Lower leg skin (tissue), 4 donors: ENCODE data around the gene SLC5A2. TPM values are rescaled to one million over a fixed set of nuclear protein-coding genes. Genes with fewer than 3 reads are reported as not detected.

Source experiments
- DNase-seq, 2 donors: peaks; one replicate each; pipeline ENCODE4 v3.0.0-alpha.2; 2019; ENCODE audit warnings: low spot score in 2 of 2
- H3K4me3 ChIP-seq: fragments of 200-600 bp; sonication (generic); 2 replicates; pipeline ENCODE4 v1.5.1; 2017; ENCODE audit warnings: mild to moderate bottlenecking, low read depth; ENCODE audit not compliant: poor library complexity, severe bottlenecking
- POLR2A ChIP-seq, 2 donors: fragments of 450-650 bp; IDR thresholded peaks; one replicate each; pipeline ENCODE4 v1.6.1; 2016 to 2017; ENCODE audit warnings: antibody characterized with exemption in 2 of 2, mild to moderate bottlenecking in 1 of 2, moderate library complexity in 1 of 2
- WGBS, 2 donors: methylation state at CpG; one replicate each; pipeline ENCODE4 v1.1.5; 2018; 5-methylcytosine and 5-hydroxymethylcytosine counted together
- intact Hi-C: fragments of 100-400 bp; cut with DNase I; formaldehyde crosslinking; loops from one replicate; pipeline ENCODE4 v1.15.0; 2023; ENCODE audit warnings: low total_unique reads
- total RNA-seq, 4 donors: library from RNA; depleted of rRNA; stranded (reverse); fragments of >200 nt; gene quantifications; one replicate each; pipeline ENCODE4 v1.1.0, GENCODE V29; 2016
- TF ChIP-seq, protein P1 (sequence below), 3 donors: fragments of 450-650 bp; IDR thresholded peaks; one replicate each; pipeline ENCODE4 v1.5.1; 2016; ENCODE audit warnings: antibody characterized with exemption in 3 of 3, mild to moderate bottlenecking in 3 of 3, moderate library complexity in 2 of 3

The SLC5A2 gene
- total RNA-seq, 4 donors from 2014 or later, result 0.17 to 0.27 (median 0.21) TPM

DNA sequence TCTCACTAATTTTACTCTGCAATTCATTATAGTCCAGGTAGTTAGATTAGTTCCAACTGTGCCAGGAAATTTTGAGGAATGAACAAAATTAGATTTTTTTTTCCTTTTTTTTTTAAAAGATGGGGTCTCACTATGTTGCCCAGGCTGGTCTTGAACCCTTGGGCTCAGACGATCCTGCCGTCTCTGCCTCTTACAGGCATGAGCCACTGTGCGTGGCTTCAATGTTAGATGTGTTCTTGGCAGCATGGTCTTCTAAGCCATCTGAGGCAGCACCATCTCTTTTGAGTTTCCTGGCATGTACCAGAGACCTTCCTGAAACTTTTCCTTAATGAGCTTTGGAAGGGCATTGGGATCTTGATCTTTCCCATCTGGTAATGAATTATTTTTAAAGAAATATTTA, 42.2 kb downstream of the SLC5A2 start:
- 81 to 86% methylated on average over 3 of the region's 3 CpGs for WGBS, 2 donors
- no peak overlapping the region for H3K4me3 ChIP-seq
- intact Hi-C loops, result no loop called here
- no peak for DNase-seq
- TF ChIP-seq, protein P1, sequence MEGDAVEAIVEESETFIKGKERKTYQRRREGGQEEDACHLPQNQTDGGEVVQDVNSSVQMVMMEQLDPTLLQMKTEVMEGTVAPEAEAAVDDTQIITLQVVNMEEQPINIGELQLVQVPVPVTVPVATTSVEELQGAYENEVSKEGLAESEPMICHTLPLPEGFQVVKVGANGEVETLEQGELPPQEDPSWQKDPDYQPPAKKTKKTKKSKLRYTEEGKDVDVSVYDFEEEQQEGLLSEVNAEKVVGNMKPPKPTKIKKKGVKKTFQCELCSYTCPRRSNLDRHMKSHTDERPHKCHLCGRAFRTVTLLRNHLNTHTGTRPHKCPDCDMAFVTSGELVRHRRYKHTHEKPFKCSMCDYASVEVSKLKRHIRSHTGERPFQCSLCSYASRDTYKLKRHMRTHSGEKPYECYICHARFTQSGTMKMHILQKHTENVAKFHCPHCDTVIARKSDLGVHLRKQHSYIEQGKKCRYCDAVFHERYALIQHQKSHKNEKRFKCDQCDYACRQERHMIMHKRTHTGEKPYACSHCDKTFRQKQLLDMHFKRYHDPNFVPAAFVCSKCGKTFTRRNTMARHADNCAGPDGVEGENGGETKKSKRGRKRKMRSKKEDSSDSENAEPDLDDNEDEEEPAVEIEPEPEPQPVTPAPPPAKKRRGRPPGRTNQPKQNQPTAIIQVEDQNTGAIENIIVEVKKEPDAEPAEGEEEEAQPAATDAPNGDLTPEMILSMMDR (IDR thresholded peaks at IDR 0.05), result no peak
- no peak for TF ChIP-seq POLR2A (IDR thresholded peaks at IDR 0.05)

DNA sequence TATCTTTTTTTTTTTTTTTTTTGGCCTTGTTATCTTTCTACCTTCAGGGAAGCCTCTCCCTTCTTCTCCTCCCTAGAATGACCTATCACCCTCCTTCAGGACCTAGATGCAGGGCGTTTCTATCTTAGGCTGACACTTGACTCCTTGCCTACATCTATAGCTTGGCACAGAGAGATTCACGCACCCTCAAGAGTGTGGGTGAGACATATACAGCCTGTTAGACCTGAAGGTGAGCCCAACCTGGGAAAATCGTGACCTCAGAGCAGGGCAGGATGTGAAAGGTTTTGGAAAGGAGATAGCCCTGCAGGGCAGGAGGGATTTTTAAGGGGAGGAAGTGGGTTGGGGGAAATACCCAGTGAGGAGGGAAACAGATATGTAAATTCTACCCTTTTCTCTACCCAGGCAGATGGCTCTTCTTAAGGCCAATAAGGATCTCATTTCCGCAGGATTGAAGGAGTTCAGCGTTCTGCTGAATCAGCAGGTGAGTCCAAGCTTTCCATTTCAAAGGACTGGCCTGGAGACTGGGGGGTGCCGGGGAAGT, 44.9 kb downstream of the SLC5A2 start, which contains the start of gene AHSP:
Gene AHSP (plus strand): TSS at position 167 of the 541 bp plus-strand sequence. CDS start 240 bp downstream, at position 407.
- H3K4me3 ChIP-seq, result no peak within 1 kb of the TSS
- 43 to 60% methylated on average over 6 of the region's 6 CpGs for WGBS, 2 donors
- no peak for DNase-seq
- intact Hi-C loops, result no loop called here
- no peak for TF ChIP-seq POLR2A (IDR thresholded peaks at IDR 0.05)
- TF ChIP-seq, protein P1 (IDR thresholded peaks at IDR 0.05), result no peak

DNA sequence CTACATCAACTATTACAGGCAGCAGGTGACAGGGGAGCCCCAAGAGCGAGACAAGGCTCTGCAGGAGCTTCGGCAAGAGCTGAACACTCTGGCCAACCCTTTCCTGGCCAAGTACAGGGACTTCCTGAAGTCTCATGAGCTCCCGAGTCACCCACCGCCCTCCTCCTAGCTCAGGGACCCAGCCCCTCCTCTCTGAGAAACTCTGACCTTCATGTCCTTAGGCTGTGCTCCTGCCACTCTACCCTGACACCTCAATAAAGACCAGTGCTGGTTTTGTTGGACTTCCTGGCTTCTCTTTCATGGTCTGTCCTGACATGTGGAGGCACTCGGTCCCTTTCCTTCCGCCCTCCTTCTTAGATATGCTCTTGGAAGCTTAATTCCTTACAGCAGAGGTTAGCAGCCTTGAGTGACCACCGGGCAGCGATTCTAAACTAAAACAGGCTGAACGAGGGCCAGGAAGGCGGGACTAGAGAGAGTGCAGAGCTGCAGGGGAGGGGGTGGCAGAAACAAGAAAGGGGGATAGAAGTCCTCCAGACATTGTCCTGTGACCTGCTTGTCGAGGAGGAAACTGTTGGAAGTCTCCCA, 45.7 kb downstream of the SLC5A2 start:
- no peak overlapping the region for H3K4me3 ChIP-seq
- no peak for DNase-seq
- intact Hi-C loops, result no loop called here
- 35 to 60% methylated on average over 11 of the region's 11 CpGs for WGBS, 2 donors
- TF ChIP-seq POLR2A (IDR thresholded peaks at IDR 0.05), result no peak
- TF ChIP-seq, protein P1 (IDR thresholded peaks at IDR 0.05), result no peak

DNA sequence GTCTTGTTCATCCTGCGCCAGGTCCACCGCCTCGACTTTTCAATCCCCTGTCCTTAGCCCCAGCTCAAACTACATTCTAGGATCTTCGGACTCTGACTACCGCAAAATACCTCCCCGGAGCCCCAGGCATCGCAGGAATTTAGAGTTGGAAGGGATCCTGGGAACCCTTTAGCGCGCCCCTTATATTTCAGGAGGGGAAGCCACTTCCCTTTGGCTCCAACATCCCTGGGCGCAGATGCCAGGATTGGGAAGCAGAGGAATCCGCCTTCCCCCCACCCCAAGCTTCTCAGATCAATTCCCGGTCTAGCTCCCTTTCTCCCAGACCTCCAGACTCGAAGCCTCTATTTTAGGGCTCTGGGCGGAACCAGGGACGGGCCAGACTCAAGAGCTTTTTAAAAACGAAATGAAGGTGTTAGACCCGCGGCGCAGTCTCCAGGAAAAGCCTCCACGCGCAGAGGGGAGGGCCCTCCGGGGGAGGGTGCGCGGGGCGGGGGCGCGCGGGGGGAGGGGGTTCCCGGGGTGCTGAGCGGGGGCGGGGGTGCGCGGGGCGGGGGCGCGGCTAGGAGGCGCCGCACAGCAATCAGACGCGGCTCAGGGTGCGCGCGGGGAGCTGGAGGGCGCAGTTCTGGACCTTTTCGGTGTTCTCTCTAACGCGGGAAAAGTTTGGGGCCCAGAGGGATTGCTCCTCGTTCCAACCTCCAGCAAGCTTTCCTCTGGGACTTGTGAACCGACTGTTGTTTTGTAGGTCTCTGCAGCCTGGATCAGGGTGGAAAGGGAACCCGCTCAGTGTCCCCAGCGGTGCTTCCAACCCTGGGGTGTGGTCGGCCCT, 46.4 kb downstream of the SLC5A2 start:
- H3K4me3 ChIP-seq, result no peak overlapping the region
- whole genome bisulfite sequencing, 2 donors, result 2 to 8% methylated on average over 32 to 47 of the region's 52 CpGs
- intact Hi-C loops, result no loop called here
- TF ChIP-seq POLR2A (IDR thresholded peaks at IDR 0.05), result no peak
- TF ChIP-seq, protein P1 (IDR thresholded peaks at IDR 0.05), result no peak
- no peak for DNase-seq

DNA sequence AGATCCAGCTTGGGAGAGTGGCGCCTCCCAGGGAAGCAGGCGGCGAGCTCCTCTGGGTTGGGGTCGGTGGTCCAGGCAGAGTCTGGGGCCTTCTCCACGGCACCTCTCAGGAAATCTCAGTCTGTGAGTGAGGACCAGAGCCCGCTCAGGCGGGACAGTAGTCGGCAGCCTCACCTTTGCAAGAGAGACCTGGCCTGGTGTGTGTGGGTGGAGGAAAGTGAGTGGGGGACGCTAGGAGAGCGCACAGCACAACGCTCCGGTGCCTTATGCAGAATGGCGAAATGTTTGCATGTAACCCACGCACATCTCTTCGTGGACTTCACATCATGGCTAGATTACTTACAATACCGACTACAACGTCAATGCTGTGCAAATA, 47.0 kb downstream of the SLC5A2 start:
- DNase-seq, result no peak
- no peak overlapping the region for H3K4me3 ChIP-seq
- intact Hi-C loops, result no loop called here
- TF ChIP-seq, protein P1 (IDR thresholded peaks at IDR 0.05), result no peak
- no peak for TF ChIP-seq POLR2A (IDR thresholded peaks at IDR 0.05)
- 16 to 22% methylated on average over 17 of the region's 17 CpGs for WGBS, 2 donors
